GM18858 (cell line): ENCODE measurements around the gene EPHA3.
A peak's percentile ranks its signal among the peaks of the same experiment; 100 is the strongest.

Experiments
- ATAC-seq: cut with Tn5 transposase; IDR thresholded peaks from one replicate; pipeline ENCODE4 v1.9.1; 2021; ENCODE audit not compliant: unreplicated experiment

The EPHA3 gene

GRCh38 chr3:89144080-89144479, 36.7 kb downstream of the EPHA3 start:
- ATAC-seq, result no peak

GRCh38 chr3:89145995-89146394, 38.6 kb downstream of the EPHA3 start:
- ATAC-seq, result no peak

GRCh38 chr3:89154416-89154815, 47.0 kb downstream of the EPHA3 start:
- ATAC-seq, result no peak

GRCh38 chr3:89155811-89156210, 48.4 kb downstream of the EPHA3 start:
- ATAC-seq, result no peak

GRCh38 chr3:89157575-89157974, 50.2 kb downstream of the EPHA3 start:
- ATAC-seq, result no peak

- ATAC-seq, result no peak
These were observed 52.2 kb downstream of the EPHA3 start for GRCh38 chr3:89159605-89160004.

GRCh38 chr3:89164774-89165173, 57.4 kb downstream of the EPHA3 start:
- no peak for ATAC-seq

GRCh38 chr3:89165636-89166263, 58.3 kb downstream of the EPHA3 start:
- no peak for ATAC-seq

GRCh38 chr3:89171687-89172545, 64.5 kb downstream of the EPHA3 start:
- ATAC-seq, result no peak

- ATAC-seq, result no peak
These were observed 66.1 kb downstream of the EPHA3 start for GRCh38 chr3:89173546-89173945.

GRCh38 chr3:89179355-89180001, 72.1 kb downstream of the EPHA3 start:
- peak; percentile 72 for ATAC-seq

GRCh38 chr3:89180334-89180733, 72.9 kb downstream of the EPHA3 start:
- ATAC-seq, result no peak

GRCh38 chr3:89182056-89182455, 74.6 kb downstream of the EPHA3 start:
- no peak for ATAC-seq

- no peak for ATAC-seq
These were observed 77.0 kb downstream of the EPHA3 start for GRCh38 chr3:89184151-89184995.

- no peak for ATAC-seq
These were observed 79.0 kb downstream of the EPHA3 start for GRCh38 chr3:89186456-89186855.

GRCh38 chr3:89198591-89198990, 91.2 kb downstream of the EPHA3 start:
- ATAC-seq, result no peak

- no peak for ATAC-seq
These were observed 105.2 kb downstream of the EPHA3 start for GRCh38 chr3:89212619-89213018.

- no peak for ATAC-seq
These were observed 108.8 kb downstream of the EPHA3 start for GRCh38 chr3:89216016-89216739.

- ATAC-seq, result no peak
These were observed 109.8 kb downstream of the EPHA3 start for GRCh38 chr3:89217148-89217685.

GRCh38 chr3:89221924-89222323, 114.5 kb downstream of the EPHA3 start:
- ATAC-seq, result no peak
